Loucy (cell line): ENCODE results near the gene MAFB.

Experiments used
- H2AFZ ChIP-seq: fragments of 200-600 bp; sonication (generic); 2 replicates; pipeline ENCODE4 v1.6.0; 2016; ENCODE audit warnings: antibody characterized with exemption, mild to moderate bottlenecking, low read length, moderate library complexity
- H3F3A ChIP-seq: fragments of 200-600 bp; 2 replicates; pipeline ENCODE4 v1.6.0; 2016; ENCODE audit warnings: antibody characterized with exemption, low read depth, mild to moderate bottlenecking
- H3K27me3 ChIP-seq: fragments of 200-600 bp; sonication (generic); 2 replicates; pipeline ENCODE4 v1.6.1; 2014; ENCODE audit warnings: low read length, mild to moderate bottlenecking; ENCODE audit not compliant: insufficient read depth, poor library complexity, severe bottlenecking
- H3K36me3 ChIP-seq: fragments of 200-600 bp; sonication (generic); 2 replicates; pipeline ENCODE4 v1.6.1; 2016; ENCODE audit warnings: low read length; ENCODE audit not compliant: insufficient read depth
- H3K4me1 ChIP-seq: fragments of 200-600 bp; sonication (generic); 2 replicates; pipeline ENCODE4 v1.5.1; 2014; ENCODE audit warnings: low read length, mild to moderate bottlenecking; ENCODE audit not compliant: insufficient read depth, poor library complexity, severe bottlenecking
- H3K4me2 ChIP-seq: fragments of 200-600 bp; sonication (generic); 2 replicates; pipeline ENCODE4 v1.6.0; 2014; ENCODE audit warnings: antibody characterized with exemption, low read length, low read depth, mild to moderate bottlenecking; ENCODE audit not compliant: poor library complexity, severe bottlenecking
- H3K4me3 ChIP-seq: fragments of 200-600 bp; sonication (generic); 2 replicates; pipeline ENCODE4 v1.5.1; 2014; ENCODE audit warnings: low read length, mild to moderate bottlenecking, mixed read lengths; ENCODE audit not compliant: poor library complexity, severe bottlenecking
- H3K79me2 ChIP-seq: fragments of 200-600 bp; sonication (generic); 2 replicates; pipeline ENCODE4 v1.6.1; 2014; ENCODE audit warnings: low read length; ENCODE audit not compliant: insufficient read depth
- H3K9ac ChIP-seq: fragments of 200-600 bp; sonication (generic); 2 replicates; pipeline ENCODE4 v1.6.0; 2014; ENCODE audit warnings: mild to moderate bottlenecking, low read depth, low read length, moderate library complexity; ENCODE audit not compliant: poor library complexity, severe bottlenecking
- H3K9me2 ChIP-seq: fragments of 200-600 bp; sonication (generic); replicated peaks from 2 replicates; pipeline ENCODE4 v1.6.1; 2016; ENCODE audit warnings: low read depth, low read length, mixed read lengths
- H3K9me3 ChIP-seq: fragments of 200-600 bp; sonication (generic); 2 replicates; pipeline ENCODE4 v1.6.1; 2014; ENCODE audit warnings: mild to moderate bottlenecking, antibody characterized with exemption, low read length, low read depth; ENCODE audit not compliant: insufficient read depth
- H4K20me1 ChIP-seq: fragments of 200-600 bp; sonication (generic); 2 replicates; pipeline ENCODE4 v1.6.0; 2014; ENCODE audit warnings: antibody characterized with exemption, low read length, mild to moderate bottlenecking; ENCODE audit not compliant: insufficient read depth, poor library complexity, severe bottlenecking
- EZH2phosphoT487 ChIP-seq: fragments of 200-600 bp; IDR thresholded peaks from 2 replicates; pipeline ENCODE4 v1.6.1; 2018; ENCODE audit warnings: antibody characterized with exemption, mild to moderate bottlenecking, moderate library complexity, borderline replicate concordance
- TF ChIP-seq, protein P1 (sequence below): fragments of 200-600 bp; sonication (generic); conservative IDR thresholded peaks from 2 replicates; pipeline ENCODE4 v1.5.1; 2014; ENCODE audit warnings: mild to moderate bottlenecking, antibody characterized with exemption, low read length

Gene MAFB

DNA sequence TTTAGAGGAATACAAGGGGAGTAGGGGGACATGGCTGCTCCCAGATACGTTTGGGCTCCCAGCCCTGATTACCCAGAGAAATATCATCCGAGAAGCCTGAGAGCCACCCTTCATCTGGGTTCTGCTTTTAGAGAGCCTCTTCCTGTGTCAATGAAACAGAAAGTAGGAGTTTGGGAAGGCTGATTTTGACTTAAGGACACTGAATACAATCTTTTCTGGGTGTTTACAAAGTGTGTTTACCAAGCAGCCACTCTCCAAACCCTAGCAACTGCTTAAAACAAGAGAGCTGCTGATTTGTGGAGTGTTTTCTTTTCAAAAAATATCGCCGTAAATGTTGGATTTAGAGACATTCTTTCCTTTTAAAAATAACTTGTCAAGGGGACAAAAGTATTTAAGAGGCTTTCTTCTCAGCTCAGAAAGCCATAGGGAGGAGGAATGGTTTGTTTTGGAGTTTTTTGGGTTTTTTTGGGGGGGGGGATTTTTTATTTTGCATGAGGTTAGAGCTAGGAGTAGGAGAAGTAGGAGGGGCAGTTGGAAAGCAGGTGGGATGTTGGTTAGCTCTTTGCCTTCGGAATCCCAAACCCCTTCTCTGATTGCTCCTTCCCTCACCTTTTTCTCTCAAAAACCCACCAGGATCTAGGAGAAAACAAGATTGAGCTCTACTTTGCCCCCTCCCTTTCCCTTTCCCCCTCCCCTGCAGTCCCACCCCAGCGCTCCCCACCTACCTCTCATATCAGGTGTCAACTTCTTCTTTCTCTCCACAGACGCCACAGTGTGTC lies 12.4 kb downstream of the MAFB start:
- H3F3A ChIP-seq, result peaks cover 11% of the 10 kb centered on the region; the same call in 1 of the 2 replicates
- H3K4me1 ChIP-seq, result peaks cover 47% of the 10 kb centered on the region
- no peak overlapping the region for H3K4me3 ChIP-seq
- no peak overlapping the region for H3K9ac ChIP-seq
- H3K9me2 ChIP-seq, result no peaks in the 10 kb centered on the region
- TF ChIP-seq, protein P1, sequence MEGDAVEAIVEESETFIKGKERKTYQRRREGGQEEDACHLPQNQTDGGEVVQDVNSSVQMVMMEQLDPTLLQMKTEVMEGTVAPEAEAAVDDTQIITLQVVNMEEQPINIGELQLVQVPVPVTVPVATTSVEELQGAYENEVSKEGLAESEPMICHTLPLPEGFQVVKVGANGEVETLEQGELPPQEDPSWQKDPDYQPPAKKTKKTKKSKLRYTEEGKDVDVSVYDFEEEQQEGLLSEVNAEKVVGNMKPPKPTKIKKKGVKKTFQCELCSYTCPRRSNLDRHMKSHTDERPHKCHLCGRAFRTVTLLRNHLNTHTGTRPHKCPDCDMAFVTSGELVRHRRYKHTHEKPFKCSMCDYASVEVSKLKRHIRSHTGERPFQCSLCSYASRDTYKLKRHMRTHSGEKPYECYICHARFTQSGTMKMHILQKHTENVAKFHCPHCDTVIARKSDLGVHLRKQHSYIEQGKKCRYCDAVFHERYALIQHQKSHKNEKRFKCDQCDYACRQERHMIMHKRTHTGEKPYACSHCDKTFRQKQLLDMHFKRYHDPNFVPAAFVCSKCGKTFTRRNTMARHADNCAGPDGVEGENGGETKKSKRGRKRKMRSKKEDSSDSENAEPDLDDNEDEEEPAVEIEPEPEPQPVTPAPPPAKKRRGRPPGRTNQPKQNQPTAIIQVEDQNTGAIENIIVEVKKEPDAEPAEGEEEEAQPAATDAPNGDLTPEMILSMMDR, result no peak
- TF ChIP-seq EZH2phosphoT487, result no peak
- H3K36me3 ChIP-seq, result no peaks in the 10 kb centered on the region
- H2AFZ ChIP-seq, result no peak overlapping the region
- H3K79me2 ChIP-seq, result no peaks in the 10 kb centered on the region
- H3K9me3 ChIP-seq, result no peaks in the 10 kb centered on the region
- H3K4me2 ChIP-seq, result no peak overlapping the region
- H3K27me3 ChIP-seq, result no peaks in the 10 kb centered on the region
- no peaks in the 10 kb centered on the region for H4K20me1 ChIP-seq

DNA sequence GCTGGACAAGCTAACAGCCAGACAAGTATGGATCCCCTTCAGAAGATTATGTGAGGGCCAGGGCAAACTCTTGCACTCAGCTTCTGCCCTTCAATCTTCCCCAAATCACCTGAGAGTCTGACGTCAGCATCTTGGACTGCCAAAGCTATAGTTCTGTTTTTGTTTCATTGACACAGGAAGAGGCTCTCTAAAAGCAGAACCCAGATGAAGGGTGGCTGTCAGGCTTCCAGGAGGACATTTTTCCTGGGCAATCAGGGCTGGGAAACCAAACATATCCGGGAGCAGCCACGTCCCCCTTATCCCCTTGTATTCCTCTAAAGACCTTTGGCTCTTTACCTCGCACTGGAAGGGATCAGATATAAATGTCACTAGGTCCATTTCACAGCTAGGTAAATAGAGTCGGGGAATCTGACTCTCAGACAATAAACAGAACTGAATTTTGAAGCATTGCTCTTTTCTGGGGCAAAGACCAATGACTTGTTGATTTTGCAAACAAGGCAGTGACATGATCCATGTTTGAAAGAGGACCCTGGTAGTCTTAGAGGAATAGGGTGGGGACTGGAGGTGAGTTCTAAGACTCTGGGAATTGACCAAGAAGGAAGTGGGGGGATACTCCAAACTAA lies 13.3 kb downstream of the MAFB start:
- Histone ChIP-seq H3K79me2 (no peaks in the 10 kb centered on the region), H4K20me1 (no peaks in the 10 kb centered on the region), H3K9me3 (no peaks in the 10 kb centered on the region), H3K4me1 (peaks cover 47% of the 10 kb centered on the region), H3K4me2 (no peak overlapping the region), H3F3A (peaks cover 11% of the 10 kb centered on the region; the same call in 1 of the 2 replicates), H2AFZ (no peak overlapping the region), H3K36me3 (no peaks in the 10 kb centered on the region), H3K9me2 (no peaks in the 10 kb centered on the region), H3K9ac (no peak overlapping the region), H3K4me3 (no peak overlapping the region), H3K27me3 (no peaks in the 10 kb centered on the region)
- TF ChIP-seq, protein P1, result no peak

DNA sequence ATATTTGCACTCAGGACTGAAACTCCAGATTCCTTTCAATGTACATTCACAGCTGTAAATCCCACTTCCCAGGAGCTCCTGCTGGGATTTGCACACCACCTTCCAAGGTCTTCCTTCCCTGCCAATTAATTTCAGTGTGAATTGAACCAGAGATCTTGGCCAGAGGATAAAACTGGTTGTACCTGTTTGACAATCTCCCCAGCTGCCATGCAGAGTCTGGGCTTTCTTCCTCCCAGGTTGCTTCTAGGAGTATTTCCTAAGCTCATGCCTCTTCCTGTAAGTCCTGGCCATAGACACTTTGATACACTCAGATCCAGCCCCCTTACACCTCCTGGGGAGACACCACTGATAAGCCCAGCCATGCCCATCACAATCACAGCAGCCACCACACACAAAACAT lies 15.6 kb downstream of the MAFB start:
- Histone ChIP-seq H2AFZ (no peak overlapping the region), H3K36me3 (no peaks in the 10 kb centered on the region), H3K9me3 (no peaks in the 10 kb centered on the region), H3K4me1 (peaks cover 24% of the 10 kb centered on the region), H3K9ac (no peak overlapping the region), H3K9me2 (no peaks in the 10 kb centered on the region), H3K4me2 (no peak overlapping the region), H3F3A (peaks cover 8% of the 10 kb centered on the region; the same call in 1 of the 2 replicates), H4K20me1 (no peaks in the 10 kb centered on the region), H3K79me2 (no peaks in the 10 kb centered on the region), H3K4me3 (no peak overlapping the region), H3K27me3 (no peaks in the 10 kb centered on the region)
- TF ChIP-seq, protein P1, result no peak
- no peak for TF ChIP-seq EZH2phosphoT487
